CD14-positive monocyte (primary cell): ENCODE measurements around the gene ALDH5A1. TPM values are rescaled to one million over a fixed set of nuclear protein-coding genes. Genes with fewer than 3 reads are reported as not detected.

Experiments used
- DNase-seq, 3 donors: peaks; one replicate each; pipeline ENCODE4 v3.0.0-alpha.2; 2011 to 2022
- H2AFZ ChIP-seq: 2 replicates; pipeline ENCODE4 v1.6.0; 2012; ENCODE audit warnings: mild to moderate bottlenecking, low read depth, low read length, inconsistent platforms; ENCODE audit not compliant: insufficient read depth, poor library complexity, severe bottlenecking
- H3K27ac ChIP-seq, 2 donors: 1 replicate in 1 of 2; 2 replicates in 1 of 2; pipeline ENCODE4 v1.5.1; 2012 to 2013; ENCODE audit warnings: low read length in 2 of 2, control low read depth in 1 of 2, inconsistent platforms in 1 of 2, low read depth in 1 of 2, mild to moderate bottlenecking in 1 of 2
- H3K27me3 ChIP-seq, 2 donors: one replicate each; pipeline versions ENCODE4 v1.6.0 to v1.6.1; 2011 to 2013; ENCODE audit warnings: low read length in 2 of 2; ENCODE audit not compliant: control insufficient read depth in 2 of 2, insufficient read depth in 2 of 2
- H3K36me3 ChIP-seq, 2 donors: replicated peaks in 1 of 2; 1 replicate in 1 of 2; 2 replicates in 1 of 2; pipeline versions ENCODE4 v1.5.1 to v1.6.1; 2012 to 2013; ENCODE audit warnings: low read length in 2 of 2, control low read depth in 1 of 2, inconsistent platforms in 1 of 2, mild to moderate bottlenecking in 1 of 2; ENCODE audit not compliant: insufficient read depth in 2 of 2, control insufficient read depth in 1 of 2
- H3K4me1 ChIP-seq, 2 donors: 1 replicate in 1 of 2; 2 replicates in 1 of 2; pipeline versions ENCODE4 v1.5.1 to v1.6.1; 2012 to 2013; ENCODE audit warnings: low read length in 2 of 2, control low read depth in 1 of 2, inconsistent platforms in 1 of 2, mild to moderate bottlenecking in 1 of 2, moderate library complexity in 1 of 2; ENCODE audit not compliant: insufficient read depth in 2 of 2, control insufficient read depth in 1 of 2
- H3K4me2 ChIP-seq: replicated peaks from 2 replicates; pipeline ENCODE3; 2012; ENCODE audit warnings: low read length, moderate library complexity, mild to moderate bottlenecking; ENCODE audit not compliant: poor library complexity, severe bottlenecking; ENCODE audit errors: extremely low read depth
- H3K4me3 ChIP-seq, 3 experiments: fragments of 200-600 bp in 1 of 3; sonication (generic) in 1 of 3; replicated peaks in 1 of 3; 1 replicate in 2 of 3; 2 replicates in 1 of 3; pipeline ENCODE4 v1.5.1; 2011 to 2013; ENCODE audit warnings: low read length in 3 of 3, mild to moderate bottlenecking in 3 of 3, control low read depth in 2 of 3, low read depth in 2 of 3, inconsistent platforms in 1 of 3, moderate library complexity in 1 of 3
- H3K79me2 ChIP-seq: 2 replicates; pipeline ENCODE4 v1.6.0; 2012; ENCODE audit warnings: mild to moderate bottlenecking, control low read depth, inconsistent platforms, low read length, moderate library complexity; ENCODE audit not compliant: insufficient read depth
- H3K9ac ChIP-seq: 2 replicates; pipeline ENCODE4 v1.6.0; 2017; ENCODE audit warnings: low read length, mild to moderate bottlenecking; ENCODE audit not compliant: insufficient read depth, poor library complexity, severe bottlenecking
- H3K9me3 ChIP-seq, 2 donors: replicated peaks in 1 of 2; 1 replicate in 1 of 2; 2 replicates in 1 of 2; pipeline versions ENCODE4 v1.5.1 to v1.6.1; 2012 to 2013; ENCODE audit warnings: low read length in 2 of 2, control low read depth in 1 of 2; ENCODE audit not compliant: control insufficient read depth in 1 of 2, insufficient read depth in 1 of 2
- H4K20me1 ChIP-seq: 2 replicates; pipeline ENCODE4 v1.6.0; 2012; ENCODE audit warnings: mild to moderate bottlenecking, low read length, control low read depth, moderate library complexity; ENCODE audit not compliant: insufficient read depth
- H3K27ac Mint-ChIP-seq, 7 donors: one replicate each; pipeline ENCODE4 v1.8.0; 2020; ENCODE audit warnings: mild to moderate bottlenecking in 7 of 7, mixed read lengths in 7 of 7, moderate library complexity in 6 of 7, inconsistent platforms in 2 of 7
- H3K27me3 Mint-ChIP-seq, 3 donors: one replicate each; pipeline ENCODE4 v1.8.0; 2021 to 2022; ENCODE audit warnings: low read depth in 3 of 3, mild to moderate bottlenecking in 3 of 3, mixed read lengths in 3 of 3, moderate library complexity in 3 of 3, inconsistent platforms in 1 of 3
- H3K36me3 Mint-ChIP-seq, 2 donors: one replicate each; pipeline ENCODE4 v1.8.0; 2020; ENCODE audit warnings: mixed read lengths in 2 of 2, inconsistent platforms in 1 of 2, mild to moderate bottlenecking in 1 of 2
- H3K4me1 Mint-ChIP-seq: one replicate; pipeline ENCODE4 v1.8.0; 2020; ENCODE audit warnings: mild to moderate bottlenecking, mixed read lengths
- H3K4me3 Mint-ChIP-seq, 2 donors: one replicate each; pipeline ENCODE4 v1.8.0; 2020; ENCODE audit warnings: mild to moderate bottlenecking in 2 of 2, mixed read lengths in 2 of 2, moderate library complexity in 1 of 2
- H3K9me3 Mint-ChIP-seq, 7 donors: one replicate each; pipeline ENCODE4 v1.8.0; 2020 to 2022; ENCODE audit warnings: mixed read lengths in 7 of 7, mild to moderate bottlenecking in 6 of 7, moderate library complexity in 6 of 7, inconsistent platforms in 2 of 7
- WGBS: methylation state at CpG from one replicate; pipeline ENCODE4 v1.1.5; 2013; ENCODE audit warnings: missing lambda C conversion rate; ENCODE audit not compliant: insufficient coverage; 5-methylcytosine and 5-hydroxymethylcytosine counted together
- intact Hi-C, 2 donors: fragments of 100-400 bp; cut with micrococcal nuclease; formaldehyde crosslinking; loops; one replicate each; pipeline versions ENCODE4 v1.15.0 to v1.15.1; 2023
- polyA plus RNA-seq, 3 donors: library from polyadenylated mRNA; depleted of rRNA in 1 of 3; unstranded in 2 of 3; stranded (reverse) in 1 of 3; fragments of 300-500 nt in 2 of 3; fragments of >200 nt in 1 of 3; fragmentation: Illumina TruSeq in 2 of 3; gene quantifications; 1 replicate in 2 of 3; 2 replicates in 1 of 3; pipeline ENCODE4 v1.2.3, GENCODE V29; 2012 to 2021
- TF ChIP-seq, protein P1 (sequence below): fragments of 200-600 bp; IDR thresholded peaks from one replicate; pipeline ENCODE4 v1.8.0; 2022; ENCODE audit warnings: antibody characterized with exemption, mild to moderate bottlenecking

Gene ALDH5A1
- polyA plus RNA-seq, 3 donors = 0.04 to 0.33 (median 0.17) TPM

DNA sequence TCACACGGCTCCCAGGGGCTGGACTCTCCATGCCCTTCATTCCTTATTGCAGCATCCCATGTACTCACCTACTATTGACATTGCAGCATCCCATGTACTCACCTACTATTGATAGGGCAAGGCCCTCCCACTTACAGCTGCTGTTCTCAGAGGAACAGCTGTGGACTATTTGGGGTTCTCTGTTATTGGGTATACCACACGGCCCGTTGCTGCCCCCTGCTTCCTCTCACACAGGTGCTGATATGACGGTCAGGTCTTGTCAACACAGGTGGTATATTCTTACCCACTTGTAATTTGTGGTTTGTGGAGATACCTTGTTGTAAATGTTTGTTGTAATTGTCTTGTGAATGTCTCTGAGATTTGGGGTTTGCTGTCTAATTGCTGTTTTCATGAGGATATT lies 18.8 kb downstream of the ALDH5A1 start:
- DNase-seq = no peak
- Mint-ChIP-seq H3K9me3 (peaks cover 0 to 4% (median 0%) of the 10 kb centered on the region in 7 donors), H3K4me3 (no peak overlapping the region), H3K27ac (no peak overlapping the region), H3K27me3 (peaks cover 0 to 3% (median 0%) of the 10 kb centered on the region in 3 donors), H3K4me1 (no peaks in the 10 kb centered on the region), H3K36me3 (no peaks in the 10 kb centered on the region)
- TF ChIP-seq, protein P1, sequence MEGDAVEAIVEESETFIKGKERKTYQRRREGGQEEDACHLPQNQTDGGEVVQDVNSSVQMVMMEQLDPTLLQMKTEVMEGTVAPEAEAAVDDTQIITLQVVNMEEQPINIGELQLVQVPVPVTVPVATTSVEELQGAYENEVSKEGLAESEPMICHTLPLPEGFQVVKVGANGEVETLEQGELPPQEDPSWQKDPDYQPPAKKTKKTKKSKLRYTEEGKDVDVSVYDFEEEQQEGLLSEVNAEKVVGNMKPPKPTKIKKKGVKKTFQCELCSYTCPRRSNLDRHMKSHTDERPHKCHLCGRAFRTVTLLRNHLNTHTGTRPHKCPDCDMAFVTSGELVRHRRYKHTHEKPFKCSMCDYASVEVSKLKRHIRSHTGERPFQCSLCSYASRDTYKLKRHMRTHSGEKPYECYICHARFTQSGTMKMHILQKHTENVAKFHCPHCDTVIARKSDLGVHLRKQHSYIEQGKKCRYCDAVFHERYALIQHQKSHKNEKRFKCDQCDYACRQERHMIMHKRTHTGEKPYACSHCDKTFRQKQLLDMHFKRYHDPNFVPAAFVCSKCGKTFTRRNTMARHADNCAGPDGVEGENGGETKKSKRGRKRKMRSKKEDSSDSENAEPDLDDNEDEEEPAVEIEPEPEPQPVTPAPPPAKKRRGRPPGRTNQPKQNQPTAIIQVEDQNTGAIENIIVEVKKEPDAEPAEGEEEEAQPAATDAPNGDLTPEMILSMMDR = no peak
- no peaks in the 10 kb centered on the region for H3K4me1 ChIP-seq
- no peaks in the 10 kb centered on the region for H4K20me1 ChIP-seq
- H3K36me3 ChIP-seq = no peaks in the 10 kb centered on the region
- intact Hi-C loops = no loop called here
- no peaks in the 10 kb centered on the region for H3K79me2 ChIP-seq
- no peak overlapping the region for H3K9ac ChIP-seq
- no peaks in the 10 kb centered on the region for H3K27me3 ChIP-seq
- no peak overlapping the region for H2AFZ ChIP-seq
- H3K27ac ChIP-seq = no peak overlapping the region
- H3K4me2 ChIP-seq = no peak overlapping the region
- no CpG with 5 or more reads among the region's 4 CpGs for WGBS
- H3K4me3 ChIP-seq = no peak overlapping the region
- no peaks in the 10 kb centered on the region for H3K9me3 ChIP-seq

DNA sequence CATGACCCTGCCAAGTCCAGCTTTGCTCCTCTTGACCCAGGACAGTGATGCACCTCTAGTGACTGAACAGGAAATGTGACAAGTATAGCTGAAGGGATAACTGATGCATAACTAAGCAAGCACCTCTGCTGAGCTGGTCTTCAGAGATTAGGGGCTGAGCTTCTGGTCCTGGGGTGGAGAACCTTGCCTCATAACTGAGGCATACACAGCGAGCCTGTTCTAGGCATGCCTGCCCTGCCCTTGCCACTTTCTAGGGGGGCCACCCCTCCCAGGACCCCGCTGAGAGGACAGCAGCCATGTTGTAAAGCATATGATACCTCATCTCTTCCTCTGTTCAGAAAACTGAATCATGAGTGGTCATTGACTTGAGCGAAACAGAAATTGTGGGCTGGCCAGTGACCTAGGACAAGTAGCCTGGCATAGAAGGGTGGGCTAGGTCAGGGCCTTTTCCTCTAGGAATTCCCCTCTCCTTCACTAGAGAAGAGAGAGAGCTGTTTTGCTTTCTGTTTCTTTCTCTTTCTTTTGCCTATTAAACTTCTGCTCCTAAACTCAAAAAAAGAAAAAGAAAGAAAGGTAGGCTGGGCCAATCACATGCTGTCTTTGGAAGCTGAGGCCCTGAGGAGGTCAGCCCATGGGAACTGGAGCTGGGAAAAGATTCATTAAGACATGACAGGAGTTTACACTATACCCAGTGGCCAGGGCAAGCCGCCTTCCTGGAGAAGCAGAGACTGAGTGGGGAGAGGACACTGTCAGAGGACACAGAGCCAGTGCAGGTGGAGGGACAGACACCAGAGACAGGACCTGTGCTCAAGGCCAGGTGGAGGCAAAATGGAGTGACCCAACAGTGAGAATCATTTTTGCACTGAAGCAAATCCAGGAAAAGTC lies 23.1 kb downstream of the ALDH5A1 start:
- H3K27me3 ChIP-seq = no peaks in the 10 kb centered on the region
- 94% methylated on average over 2 of the region's 4 CpGs for WGBS
- no peak overlapping the region for H2AFZ ChIP-seq
- no peak overlapping the region for H3K4me2 ChIP-seq
- no peaks in the 10 kb centered on the region for H3K36me3 ChIP-seq
- no peak overlapping the region for H3K27ac ChIP-seq
- no peak overlapping the region for H3K9ac ChIP-seq
- no peaks in the 10 kb centered on the region for H3K79me2 ChIP-seq
- TF ChIP-seq, protein P1 = no peak
- Mint-ChIP-seq H3K4me3 (no peak overlapping the region), H3K36me3 (no peaks in the 10 kb centered on the region), H3K4me1 (peaks cover 8% of the 10 kb centered on the region), H3K27ac (no peak overlapping the region), H3K27me3 (no peaks in the 10 kb centered on the region), H3K9me3 (no peaks in the 10 kb centered on the region)
- H3K4me1 ChIP-seq = no peaks in the 10 kb centered on the region
- intact Hi-C loops = no loop called here
- DNase-seq = no peak
- no peaks in the 10 kb centered on the region for H3K9me3 ChIP-seq
- H4K20me1 ChIP-seq = no peaks in the 10 kb centered on the region
- no peak overlapping the region for H3K4me3 ChIP-seq
